D341Med (cell line): ENCODE results near the gene TOR1AIP2.

ENCODE experiments used
- DNase-seq: peaks from one replicate; pipeline ENCODE4 v3.0.0; 2012; ENCODE audit warnings: low spot score

Gene TOR1AIP2

GRCh38 chr1:179825798-179826460, 51.7 kb downstream of the TOR1AIP2 start:
- no peak for DNase-seq

- no peak for DNase-seq
Measured at GRCh38 chr1:179825206-179825605, 52.4 kb downstream of the TOR1AIP2 start.

- no peak for DNase-seq
Measured at GRCh38 chr1:179824265-179824664, 53.3 kb downstream of the TOR1AIP2 start.

GRCh38 chr1:179823693-179824092, 53.9 kb downstream of the TOR1AIP2 start:
- no peak for DNase-seq

GRCh38 chr1:179822065-179822464, 55.5 kb downstream of the TOR1AIP2 start:
- DNase-seq, result no peak

GRCh38 chr1:179821524-179821923, 56.1 kb downstream of the TOR1AIP2 start:
- no peak for DNase-seq

- DNase-seq, result no peak
Measured at GRCh38 chr1:179820226-179820970, 57.2 kb downstream of the TOR1AIP2 start.

- no peak for DNase-seq
Measured at GRCh38 chr1:179818743-179819173, 58.8 kb downstream of the TOR1AIP2 start.

GRCh38 chr1:179818260-179818659, 59.3 kb downstream of the TOR1AIP2 start:
- DNase-seq, result no peak

GRCh38 chr1:179817789-179818188, 59.8 kb downstream of the TOR1AIP2 start:
- no peak for DNase-seq

GRCh38 chr1:179817056-179817455, 60.5 kb downstream of the TOR1AIP2 start:
- DNase-seq, result no peak

GRCh38 chr1:179816196-179816960, 61.2 kb downstream of the TOR1AIP2 start:
- no peak for DNase-seq

- DNase-seq, result no peak
Measured at GRCh38 chr1:179815641-179816040, 62.0 kb downstream of the TOR1AIP2 start.

GRCh38 chr1:179814546-179814838, 63.1 kb downstream of the TOR1AIP2 start:
- DNase-seq, result no peak

- no peak for DNase-seq
Measured at GRCh38 chr1:179813626-179814545, 63.7 kb downstream of the TOR1AIP2 start.

- DNase-seq, result no peak
Measured at GRCh38 chr1:179812501-179813292, 64.9 kb downstream of the TOR1AIP2 start.

- DNase-seq, result no peak
Measured at GRCh38 chr1:179810367-179810715, 67.3 kb downstream of the TOR1AIP2 start.

GRCh38 chr1:179809506-179810366, 67.9 kb downstream of the TOR1AIP2 start:
- DNase-seq, result peak; percentile 83

- no peak for DNase-seq
Measured at GRCh38 chr1:179808503-179808902, 69.1 kb downstream of the TOR1AIP2 start.
